Measurements from ENCODE around the gene OR56A3.

OR56A3 gene

GRCh38 chr11:5983443-5983842 lies 41.4 kb downstream of the OR56A3 start:
- no peak for DNase-seq

- DNase-seq, result no peak
These were observed 44.8 kb downstream of the OR56A3 start, which contains the start of gene OR52L1 for GRCh38 chr11:5986885-5987284. Gene OR52L1, minus strand, starts transcription at chr11:5986985. Its CDS starts 55 bp downstream, at chr11:5986930.

GRCh38 chr11:5989203-5989602 lies 47.2 kb downstream of the OR56A3 start:
- DNase-seq, result no peak

- no peak for DNase-seq
These were observed 50.1 kb downstream of the OR56A3 start for GRCh38 chr11:5992150-5992549.

- peak; percentile 11 for DNase-seq
These were observed 50.7 kb downstream of the OR56A3 start for GRCh38 chr11:5992604-5993251.

- DNase-seq, result no peak
These were observed 52.7 kb downstream of the OR56A3 start for GRCh38 chr11:5994791-5995190.
